ENCODE measurements around the gene CEACAM1.

GRCh38 chr19:42467183-42467760 is 61.0 kb downstream of the CEACAM1 start:
- TF ChIP-seq POLR2A (IDR thresholded peaks at IDR 0.05; ENCODE audit: low read length) (no peak), GATA1 (IDR thresholded peaks at IDR 0.05; ENCODE audit: low read depth, low read length) (no peak)
